ENCODE results near the gene LSM3. TPM values are rescaled to one million over a fixed set of nuclear protein-coding genes. Genes with fewer than 3 reads are reported as not detected.

The LSM3 gene
- total RNA-seq, 1 donor from 2014 or later = 24.9 TPM

DNA sequence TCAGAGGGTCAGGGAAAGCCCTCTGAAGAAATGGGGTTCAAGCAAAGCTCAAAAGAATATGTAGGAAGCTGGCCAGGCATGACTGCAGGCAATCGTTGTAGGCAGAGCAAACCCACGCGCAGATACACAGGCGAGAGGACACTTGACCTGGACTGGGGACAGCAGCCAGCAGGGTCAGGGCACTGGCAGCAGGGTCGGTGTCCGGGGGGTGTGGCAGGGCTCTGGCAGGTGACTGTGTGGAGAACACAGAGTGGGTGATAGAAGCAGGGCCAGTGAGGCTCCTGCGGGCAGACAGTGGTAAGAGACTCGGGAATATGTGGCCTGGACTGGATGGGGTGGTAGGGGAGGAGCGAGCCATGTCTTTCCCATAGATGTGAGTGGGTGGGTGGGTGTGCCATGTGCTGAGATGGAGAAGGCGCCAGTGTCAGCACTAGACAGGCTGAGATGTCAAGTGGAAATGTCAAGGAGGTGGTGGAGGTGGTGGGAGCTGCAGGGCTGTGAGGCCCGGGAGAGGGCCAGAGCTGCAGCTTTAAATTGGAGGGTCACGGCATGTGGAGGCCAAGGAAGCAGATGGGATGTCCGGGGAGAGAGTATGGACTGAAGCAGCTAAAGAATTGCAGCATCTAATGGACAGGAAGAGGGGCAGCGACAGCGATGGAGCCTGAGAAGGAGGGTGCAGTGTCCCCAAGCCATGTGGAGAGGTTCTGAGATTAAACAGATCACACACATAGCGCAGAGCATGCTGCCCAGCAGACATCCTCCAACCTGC, 40.3 kb upstream of the LSM3 start:
- TF ChIP-seq, protein P1, sequence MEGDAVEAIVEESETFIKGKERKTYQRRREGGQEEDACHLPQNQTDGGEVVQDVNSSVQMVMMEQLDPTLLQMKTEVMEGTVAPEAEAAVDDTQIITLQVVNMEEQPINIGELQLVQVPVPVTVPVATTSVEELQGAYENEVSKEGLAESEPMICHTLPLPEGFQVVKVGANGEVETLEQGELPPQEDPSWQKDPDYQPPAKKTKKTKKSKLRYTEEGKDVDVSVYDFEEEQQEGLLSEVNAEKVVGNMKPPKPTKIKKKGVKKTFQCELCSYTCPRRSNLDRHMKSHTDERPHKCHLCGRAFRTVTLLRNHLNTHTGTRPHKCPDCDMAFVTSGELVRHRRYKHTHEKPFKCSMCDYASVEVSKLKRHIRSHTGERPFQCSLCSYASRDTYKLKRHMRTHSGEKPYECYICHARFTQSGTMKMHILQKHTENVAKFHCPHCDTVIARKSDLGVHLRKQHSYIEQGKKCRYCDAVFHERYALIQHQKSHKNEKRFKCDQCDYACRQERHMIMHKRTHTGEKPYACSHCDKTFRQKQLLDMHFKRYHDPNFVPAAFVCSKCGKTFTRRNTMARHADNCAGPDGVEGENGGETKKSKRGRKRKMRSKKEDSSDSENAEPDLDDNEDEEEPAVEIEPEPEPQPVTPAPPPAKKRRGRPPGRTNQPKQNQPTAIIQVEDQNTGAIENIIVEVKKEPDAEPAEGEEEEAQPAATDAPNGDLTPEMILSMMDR (conservative IDR thresholded peaks at IDR 0.05; ENCODE audit: low read depth, low read length) = no peak
- no peak for DNase-seq (ENCODE audit: low read depth)
- H3K4me3 ChIP-seq (ENCODE audit: low read depth, low read length) = no peak overlapping the region

GRCh38 chr3:14138878-14139655, 39.5 kb upstream of the LSM3 start:
- TF ChIP-seq, protein P1 (conservative IDR thresholded peaks at IDR 0.05; ENCODE audit: low read depth, low read length) = no peak
- no peak for DNase-seq (ENCODE audit: low read depth)
- H3K4me3 ChIP-seq (ENCODE audit: low read depth, low read length) = no peak overlapping the region

- TF ChIP-seq, protein P1 (conservative IDR thresholded peaks at IDR 0.05; ENCODE audit: low read depth, low read length) = no peak
- H3K4me3 ChIP-seq (ENCODE audit: low read depth, low read length) = no peak overlapping the region
- no peak for DNase-seq (ENCODE audit: low read depth)
These were observed 38.8 kb upstream of the LSM3 start for GRCh38 chr3:14139771-14140170.

DNA sequence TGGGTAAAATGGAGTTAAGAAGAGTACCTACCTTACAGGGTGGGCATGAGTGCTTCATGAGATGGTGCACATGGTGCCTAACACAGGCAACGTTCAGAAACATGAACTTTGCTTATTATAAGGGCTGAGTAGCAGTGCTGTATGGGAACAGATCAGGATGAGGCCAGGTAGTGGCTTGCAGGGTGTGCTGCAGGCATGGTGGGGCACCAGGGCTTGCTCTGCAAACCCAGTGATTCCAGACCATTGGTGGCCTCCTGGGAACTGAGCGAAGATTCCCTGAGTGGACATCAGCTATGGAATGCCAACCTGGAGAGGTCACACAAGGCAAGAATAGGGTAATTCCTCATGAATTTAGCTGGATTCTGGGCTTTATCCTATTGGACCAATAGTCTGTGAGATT, 37.9 kb upstream of the LSM3 start:
- TF ChIP-seq, protein P1 (conservative IDR thresholded peaks at IDR 0.05; ENCODE audit: low read depth, low read length) = no peak
- H3K4me3 ChIP-seq (ENCODE audit: low read depth, low read length) = no peak overlapping the region
- no peak for DNase-seq (ENCODE audit: low read depth)

DNA sequence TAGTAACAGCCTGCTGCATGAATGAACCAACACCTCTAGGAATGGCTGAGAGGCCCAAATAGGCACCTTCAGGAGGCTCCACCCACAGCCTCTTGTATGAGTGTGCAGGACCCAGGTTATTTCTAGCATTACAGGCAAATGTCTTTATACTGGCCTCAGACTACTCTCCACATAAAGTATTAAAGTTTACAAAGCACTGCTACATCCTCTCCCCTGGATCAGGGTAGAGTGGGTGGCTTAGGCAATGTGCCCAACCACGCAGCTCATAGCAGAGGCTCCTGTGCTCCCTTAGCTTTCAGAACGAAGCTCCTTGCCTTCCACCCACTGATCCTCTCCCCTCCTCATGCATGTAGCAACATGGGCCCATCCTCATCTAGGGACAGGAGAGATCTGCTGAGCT, 37.5 kb upstream of the LSM3 start:
- H3K4me3 ChIP-seq (ENCODE audit: low read depth, low read length) = no peak overlapping the region
- TF ChIP-seq, protein P1 (conservative IDR thresholded peaks at IDR 0.05; ENCODE audit: low read depth, low read length) = no peak
- no peak for DNase-seq (ENCODE audit: low read depth)

DNA sequence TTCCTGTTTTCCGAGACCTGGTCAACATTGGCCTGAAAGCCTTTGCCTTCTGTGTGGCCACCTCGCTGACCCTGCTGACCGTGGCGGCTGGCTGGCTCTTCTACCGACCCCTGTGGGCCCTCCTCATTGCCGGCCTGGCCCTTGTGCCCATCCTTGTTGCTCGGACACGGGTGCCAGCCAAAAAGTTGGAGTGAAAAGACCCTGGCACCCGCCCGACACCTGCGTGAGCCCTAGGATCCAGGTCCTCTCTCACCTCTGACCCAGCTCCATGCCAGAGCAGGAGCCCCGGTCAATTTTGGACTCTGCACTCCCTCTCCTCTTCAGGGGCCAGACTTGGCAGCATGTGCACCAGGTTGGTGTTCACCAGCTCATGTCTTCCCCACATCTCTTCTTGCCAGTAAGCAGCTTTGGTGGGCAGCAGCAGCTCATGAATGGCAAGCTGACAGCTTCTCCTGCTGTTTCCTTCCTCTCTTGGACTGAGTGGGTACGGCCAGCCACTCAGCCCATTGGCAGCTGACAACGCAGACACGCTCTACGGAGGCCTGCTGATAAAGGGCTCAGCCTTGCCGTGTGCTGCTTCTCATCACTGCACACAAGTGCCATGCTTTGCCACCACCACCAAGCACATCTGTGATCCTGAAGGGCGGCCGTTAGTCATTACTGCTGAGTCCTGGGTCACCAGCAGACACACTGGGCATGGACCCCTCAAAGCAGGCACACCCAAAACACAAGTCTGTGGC, 36.8 kb upstream of the LSM3 start:
- DNase-seq (ENCODE audit: low read depth) = no peak
- H3K4me3 ChIP-seq (ENCODE audit: low read depth, low read length) = no peak overlapping the region
- TF ChIP-seq, protein P1 (conservative IDR thresholded peaks at IDR 0.05; ENCODE audit: low read depth, low read length) = no peak

Measured in epithelial cell of proximal tubule (primary cell).